ENCODE data around the gene SHOX.

DNA sequence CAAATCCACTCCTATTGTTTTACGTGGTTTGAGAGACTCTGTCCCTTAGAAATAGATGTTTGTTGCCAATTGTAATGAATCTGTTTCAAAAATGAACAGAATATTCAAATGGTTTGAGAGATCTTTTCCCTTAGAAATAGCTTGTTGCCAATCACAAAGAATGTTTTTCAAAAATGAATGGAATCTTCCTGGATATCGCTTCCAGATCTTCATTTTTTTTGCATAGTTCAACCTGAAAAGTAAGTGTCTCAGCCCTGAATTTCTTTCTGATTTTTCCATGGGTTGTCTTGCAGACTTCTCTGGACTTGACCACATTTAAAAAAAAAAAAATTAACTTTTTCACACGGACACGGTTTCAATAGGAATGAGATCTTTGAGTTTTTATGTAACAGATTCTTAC is 22.7 kb downstream of the SHOX start:
- TF ChIP-seq, protein P1, sequence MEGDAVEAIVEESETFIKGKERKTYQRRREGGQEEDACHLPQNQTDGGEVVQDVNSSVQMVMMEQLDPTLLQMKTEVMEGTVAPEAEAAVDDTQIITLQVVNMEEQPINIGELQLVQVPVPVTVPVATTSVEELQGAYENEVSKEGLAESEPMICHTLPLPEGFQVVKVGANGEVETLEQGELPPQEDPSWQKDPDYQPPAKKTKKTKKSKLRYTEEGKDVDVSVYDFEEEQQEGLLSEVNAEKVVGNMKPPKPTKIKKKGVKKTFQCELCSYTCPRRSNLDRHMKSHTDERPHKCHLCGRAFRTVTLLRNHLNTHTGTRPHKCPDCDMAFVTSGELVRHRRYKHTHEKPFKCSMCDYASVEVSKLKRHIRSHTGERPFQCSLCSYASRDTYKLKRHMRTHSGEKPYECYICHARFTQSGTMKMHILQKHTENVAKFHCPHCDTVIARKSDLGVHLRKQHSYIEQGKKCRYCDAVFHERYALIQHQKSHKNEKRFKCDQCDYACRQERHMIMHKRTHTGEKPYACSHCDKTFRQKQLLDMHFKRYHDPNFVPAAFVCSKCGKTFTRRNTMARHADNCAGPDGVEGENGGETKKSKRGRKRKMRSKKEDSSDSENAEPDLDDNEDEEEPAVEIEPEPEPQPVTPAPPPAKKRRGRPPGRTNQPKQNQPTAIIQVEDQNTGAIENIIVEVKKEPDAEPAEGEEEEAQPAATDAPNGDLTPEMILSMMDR (conservative IDR thresholded peaks at IDR 0.05 in 1 of 2, IDR thresholded peaks at IDR 0.05 in 1 of 2; ENCODE audit: low read depth in 1 of 2, low read length in 2 of 2) = no peak
- no peak for TF ChIP-seq EZH2 (IDR thresholded peaks at IDR 0.05; ENCODE audit: low read length, missing control alignments)

Data from fibroblast of lung (primary cell).